Endothelial cell of umbilical vein (primary cell): ENCODE measurements around the gene CACNA2D3. TPM values are rescaled to one million over a fixed set of nuclear protein-coding genes. Genes with fewer than 3 reads are reported as not detected.

Experiments
- BruUV-seq: library from RNA; stranded (reverse); fragments of 400-500 nt; replicated peaks from 2 replicates; lab custom pipeline; 2021; lab: Mats Ljungman, UMichigan
- CTCF ChIA-PET: fragments of 300-600, 350-600 bp; sonication (Branson Sonifier 250); formaldehyde crosslinking; loops from one replicate; lab custom pipeline; 2021; ENCODE audit warnings: antibody characterized with exemption, inconsistent platforms; lab: Charles Lee
- POLR2A ChIA-PET: fragments of 300-600, 350-600 bp; sonication (Branson Sonifier 250); formaldehyde crosslinking; loops from one replicate; lab custom pipeline; 2021; ENCODE audit warnings: antibody characterized with exemption, inconsistent platforms; lab: Charles Lee
- DNase-seq: peaks from one replicate; pipeline ENCODE4 v3.0.0-alpha.2; 2011; ENCODE audit warnings: low read depth, low spot score
- FAIRE-seq: peaks from 2 replicates; lab custom pipeline; 2011; peaks lifted over from hg19 to GRCh38; lab: Jason Lieb, UNC
- H2AFZ ChIP-seq: 2 replicates; pipeline ENCODE4 v1.6.0; 2012; ENCODE audit warnings: low read depth, low read length, control low read depth, inconsistent platforms
- H3K27ac ChIP-seq: 2 replicates; pipeline ENCODE4 v1.5.1; 2011; ENCODE audit warnings: low read depth, mild to moderate bottlenecking, control low read depth, low read length, moderate library complexity; ENCODE audit not compliant: insufficient read depth
- H3K27me3 ChIP-seq, 2 experiments: 2 replicates each; pipeline versions ENCODE4 v1.6.0 to v1.6.1; 2011; ENCODE audit warnings: low read length in 2 of 2, mixed read lengths in 1 of 2; ENCODE audit not compliant: control insufficient read depth in 2 of 2, insufficient read depth in 2 of 2
- H3K36me3 ChIP-seq, 2 experiments: 2 replicates in 1 of 2; 3 replicates in 1 of 2; pipeline ENCODE4 v1.5.1; 2011; ENCODE audit warnings: low read length in 2 of 2, mild to moderate bottlenecking in 1 of 2, moderate library complexity in 1 of 2; ENCODE audit not compliant: control insufficient read depth in 2 of 2, insufficient read depth in 2 of 2; ENCODE audit errors: extremely low read depth in 1 of 2
- H3K4me1 ChIP-seq: 3 replicates; pipeline ENCODE4 v1.5.1; 2011; ENCODE audit warnings: mild to moderate bottlenecking, low read length; ENCODE audit not compliant: control insufficient read depth, insufficient read depth; ENCODE audit errors: extremely low read depth
- H3K4me2 ChIP-seq: 2 replicates; pipeline ENCODE4 v1.6.1; 2011; ENCODE audit warnings: low read length, control low read depth, mixed read lengths; ENCODE audit not compliant: insufficient read depth
- H3K4me3 ChIP-seq, 3 experiments: fragments of 200-600 bp in 1 of 3; sonication (generic), shearing (Covaris generic) in 1 of 3; replicated peaks in 1 of 3; 2 replicates each; pipeline ENCODE4 v1.5.1; 2011 to 2016; ENCODE audit warnings: control low read depth in 3 of 3, low read length in 3 of 3, mild to moderate bottlenecking in 2 of 3, inconsistent platforms in 1 of 3, low read depth in 1 of 3, moderate library complexity in 1 of 3; ENCODE audit not compliant: insufficient read depth in 1 of 3
- H3K79me2 ChIP-seq: 2 replicates; pipeline ENCODE4 v1.6.0; 2012; ENCODE audit warnings: low read length, inconsistent platforms; ENCODE audit not compliant: control insufficient read depth, insufficient read depth
- H3K9ac ChIP-seq: replicated peaks from 2 replicates; pipeline ENCODE3; 2011; ENCODE audit warnings: low read length, control low read depth; ENCODE audit not compliant: insufficient read depth; ENCODE audit errors: extremely low read depth
- H3K9me1 ChIP-seq: replicated peaks from 3 replicates; pipeline ENCODE4 v1.6.0; 2011; ENCODE audit warnings: mild to moderate bottlenecking, low read length; ENCODE audit not compliant: control insufficient read depth, insufficient read depth; ENCODE audit errors: extremely low read depth
- H3K9me3 ChIP-seq: replicated peaks from 2 replicates; pipeline ENCODE4 v1.5.1; 2012; ENCODE audit warnings: low read length, inconsistent platforms; ENCODE audit not compliant: control insufficient read depth, insufficient read depth
- H4K20me1 ChIP-seq: replicated peaks from 2 replicates; pipeline ENCODE3; 2011; ENCODE audit warnings: mild to moderate bottlenecking, low read length; ENCODE audit not compliant: control insufficient read depth, insufficient read depth; ENCODE audit errors: extremely low read depth
- FOS ChIP-seq: IDR thresholded peaks from 2 replicates; pipeline ENCODE4 v1.6.1; 2011; ENCODE audit warnings: mild to moderate bottlenecking, low read length, moderate library complexity, borderline replicate concordance; ENCODE audit not compliant: insufficient read depth
- GATA2 ChIP-seq: IDR thresholded peaks from 2 replicates; pipeline ENCODE4 v1.7.0; 2011; ENCODE audit warnings: low read depth, mild to moderate bottlenecking, moderate library complexity, mixed read lengths, low read length; ENCODE audit not compliant: insufficient read length, insufficient read depth
- JUN ChIP-seq: IDR thresholded peaks from 2 replicates; pipeline ENCODE4 v1.6.1; 2011; ENCODE audit warnings: borderline replicate concordance, low read depth; ENCODE audit not compliant: insufficient read length, insufficient read depth
- MYC ChIP-seq: IDR thresholded peaks from one replicate; pipeline ENCODE4 v1.6.1; 2011; ENCODE audit warnings: mild to moderate bottlenecking, low read depth, low read length
- POLR2A ChIP-seq: IDR thresholded peaks from 2 replicates; pipeline ENCODE4 v1.6.1; 2012; ENCODE audit warnings: low read depth, mild to moderate bottlenecking, control low read depth, low read length
- POLR2AphosphoS5 ChIP-seq: IDR thresholded peaks from 2 replicates; pipeline ENCODE4 v1.6.1; 2012; ENCODE audit warnings: low read depth, mild to moderate bottlenecking, control low read depth, low read length, moderate library complexity; ENCODE audit not compliant: insufficient read depth
- dilution Hi-C: fragments of 300-500 bp; cut with MboI; formaldehyde crosslinking; loops from one replicate; pipeline ENCODE4 v1.15.0; 2019; ENCODE audit warnings: low sequenced_read_pairs; ENCODE audit not compliant: extremely low pct_ligation_motif_present
- intact Hi-C: fragments of 100-400 bp; cut with micrococcal nuclease; formaldehyde crosslinking; loops from one replicate; pipeline ENCODE4 v1.10.0; 2022
- polyA plus RNA-seq, 4 experiments: library from polyadenylated mRNA; depleted of rRNA in 3 of 4; stranded (reverse) in 3 of 4; unstranded in 1 of 4; fragments of >200 nt; gene quantifications; 2 replicates each; pipeline versions ENCODE4 v1.2.1 to v1.2.3, GENCODE V29; 2011 to 2012; ENCODE audit warnings: missing spikeins in 1 of 4
- total RNA-seq: library from RNA; stranded (reverse); gene quantifications from 2 replicates; pipeline ENCODE4 v1.2.3, GENCODE V29; 2021
- TF ChIP-seq, protein P1 (sequence below), 2 donors: IDR thresholded peaks; 1 replicate in 1 of 2; 2 replicates in 1 of 2; pipeline ENCODE4 v1.5.1; 2011; ENCODE audit warnings: low read length in 2 of 2, mild to moderate bottlenecking in 2 of 2, moderate library complexity in 2 of 2, control low read depth in 1 of 2, inconsistent platforms in 1 of 2, low read depth in 1 of 2; ENCODE audit not compliant: insufficient read depth in 1 of 2; ENCODE audit errors: extremely low read depth in 1 of 2
- TF ChIP-seq, protein P2 (sequence below): IDR thresholded peaks from 2 replicates; pipeline ENCODE4 v1.6.1; 2011; ENCODE audit not compliant: insufficient read depth, insufficient read length

CACNA2D3 gene
- total and polyA plus RNA-seq, 2 donors (not counting 3 experiments of a cell fraction or from before 2014, with no cell fraction given), result not detected

GRCh38 chr3:54198556-54198955 lies 76.2 kb downstream of the CACNA2D3 start:
- intact Hi-C loops (no loop called here), dilution Hi-C loops (no loop called here)
- H3K79me2 ChIP-seq, result no peaks in the 10 kb centered on the region
- no peak overlapping the region for H2AFZ ChIP-seq
- H3K4me1 ChIP-seq, result no peaks in the 10 kb centered on the region
- CTCF ChIA-PET, result no interaction called here
- H3K4me3 ChIP-seq, result no peak overlapping the region
- no peak overlapping the region for H3K9ac ChIP-seq
- no peak overlapping the region for H3K4me2 ChIP-seq
- no peaks in the 10 kb centered on the region for H4K20me1 ChIP-seq
- FAIRE-seq (no peak), DNase-seq (no peak)
- POLR2A ChIA-PET, result no interaction called here
- TF ChIP-seq POLR2AphosphoS5 (no peak), FOS (no peak), GATA2 (no peak), POLR2A (no peak), MYC (no peak), JUN (no peak)
- TF ChIP-seq, protein P1, sequence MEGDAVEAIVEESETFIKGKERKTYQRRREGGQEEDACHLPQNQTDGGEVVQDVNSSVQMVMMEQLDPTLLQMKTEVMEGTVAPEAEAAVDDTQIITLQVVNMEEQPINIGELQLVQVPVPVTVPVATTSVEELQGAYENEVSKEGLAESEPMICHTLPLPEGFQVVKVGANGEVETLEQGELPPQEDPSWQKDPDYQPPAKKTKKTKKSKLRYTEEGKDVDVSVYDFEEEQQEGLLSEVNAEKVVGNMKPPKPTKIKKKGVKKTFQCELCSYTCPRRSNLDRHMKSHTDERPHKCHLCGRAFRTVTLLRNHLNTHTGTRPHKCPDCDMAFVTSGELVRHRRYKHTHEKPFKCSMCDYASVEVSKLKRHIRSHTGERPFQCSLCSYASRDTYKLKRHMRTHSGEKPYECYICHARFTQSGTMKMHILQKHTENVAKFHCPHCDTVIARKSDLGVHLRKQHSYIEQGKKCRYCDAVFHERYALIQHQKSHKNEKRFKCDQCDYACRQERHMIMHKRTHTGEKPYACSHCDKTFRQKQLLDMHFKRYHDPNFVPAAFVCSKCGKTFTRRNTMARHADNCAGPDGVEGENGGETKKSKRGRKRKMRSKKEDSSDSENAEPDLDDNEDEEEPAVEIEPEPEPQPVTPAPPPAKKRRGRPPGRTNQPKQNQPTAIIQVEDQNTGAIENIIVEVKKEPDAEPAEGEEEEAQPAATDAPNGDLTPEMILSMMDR (IDR thresholded peaks at IDR 0.05; ENCODE audit: extremely low read depth in 1 of 2, insufficient read depth in 1 of 2, low read depth in 1 of 2, low read length in 2 of 2), result no peak
- TF ChIP-seq, protein P2, sequence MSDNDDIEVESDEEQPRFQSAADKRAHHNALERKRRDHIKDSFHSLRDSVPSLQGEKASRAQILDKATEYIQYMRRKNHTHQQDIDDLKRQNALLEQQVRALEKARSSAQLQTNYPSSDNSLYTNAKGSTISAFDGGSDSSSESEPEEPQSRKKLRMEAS, result no peak
- no peak overlapping the region for H3K27ac ChIP-seq
- peaks cover 4% of the 10 kb centered on the region for H3K9me3 ChIP-seq
- no peaks in the 10 kb centered on the region for H3K36me3 ChIP-seq
- no TSS peak for BruUV-seq
- H3K9me1 ChIP-seq, result no peaks in the 10 kb centered on the region
- no peaks in the 10 kb centered on the region for H3K27me3 ChIP-seq
